ENCODE data around the gene GPR171. TPM values are rescaled to one million over a fixed set of nuclear protein-coding genes. Genes with fewer than 3 reads are reported as not detected.

GPR171 gene
- total RNA-seq, 1 experiment from 2014 or later = not detected

DNA sequence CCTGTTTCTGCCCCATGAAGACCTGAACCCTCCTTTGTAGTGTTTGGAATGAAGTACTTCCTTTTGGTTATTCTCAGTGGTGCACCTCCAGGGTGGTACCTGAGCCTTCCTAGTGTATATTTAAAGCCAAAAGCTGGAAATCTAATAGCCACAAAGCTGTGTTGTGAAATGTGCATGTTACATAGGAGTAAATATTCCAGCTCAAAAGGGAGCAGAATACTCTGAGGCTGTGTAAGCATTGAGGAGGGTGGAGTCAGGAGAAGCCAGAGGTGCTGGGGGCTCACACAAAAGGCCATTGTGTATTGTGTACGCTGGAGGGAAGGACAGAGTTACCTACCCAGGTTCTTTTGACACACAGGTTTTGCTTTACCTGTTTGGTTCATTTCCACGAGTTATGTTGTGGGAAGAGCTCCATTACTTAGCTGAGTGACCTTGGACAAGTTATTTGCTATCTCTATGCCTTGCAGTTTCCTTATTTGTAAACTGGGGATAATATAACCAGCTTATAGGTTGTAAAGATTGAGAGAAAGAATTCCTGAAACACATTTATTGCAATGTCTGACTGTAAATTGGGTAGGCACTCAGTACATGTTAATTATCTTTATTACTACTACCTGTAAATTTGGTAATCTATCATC is 24.7 kb downstream of the GPR171 start:
- CTCF ChIA-PET = interaction anchor here (0.6 kb wide), 1 partner anchor 166 kb away, joined by 3 read pairs; no protein-coding TSS in a partner anchor
- Histone ChIP-seq H3K9me3 (ENCODE audit: low read length) (no peaks in the 10 kb centered on the region), H3K36me3 (ENCODE audit: low read depth, low read length) (no peaks in the 10 kb centered on the region), H3K9ac (ENCODE audit: low read length) (no peak overlapping the region), H3K4me1 (ENCODE audit: insufficient read depth, low read length) (no peaks in the 10 kb centered on the region), H2AFZ (ENCODE audit: low read length) (no peak overlapping the region), H3F3A (ENCODE audit: low read length, unreplicated experiment) (no peaks in the 10 kb centered on the region), H3K4me2 (ENCODE audit: low read length) (no peak overlapping the region), H3K4me3 (ENCODE audit: low read length) (no peak overlapping the region), H3K27ac (ENCODE audit: low read length) (no peak overlapping the region), H4K20me1 (ENCODE audit: low read length) (no peaks in the 10 kb centered on the region), H3K27me3 (ENCODE audit: low read length) (no peaks in the 10 kb centered on the region), H3K79me2 (ENCODE audit: low read length) (no peaks in the 10 kb centered on the region), H3K9me2 (replicated peaks; ENCODE audit: low read length) (no peaks in the 10 kb centered on the region)
- DNase-seq (peak; percentile 6), ATAC-seq (no peak)
- no TSS peak for BruUV-seq (replicated peaks)
- TF ChIP-seq, protein P1, sequence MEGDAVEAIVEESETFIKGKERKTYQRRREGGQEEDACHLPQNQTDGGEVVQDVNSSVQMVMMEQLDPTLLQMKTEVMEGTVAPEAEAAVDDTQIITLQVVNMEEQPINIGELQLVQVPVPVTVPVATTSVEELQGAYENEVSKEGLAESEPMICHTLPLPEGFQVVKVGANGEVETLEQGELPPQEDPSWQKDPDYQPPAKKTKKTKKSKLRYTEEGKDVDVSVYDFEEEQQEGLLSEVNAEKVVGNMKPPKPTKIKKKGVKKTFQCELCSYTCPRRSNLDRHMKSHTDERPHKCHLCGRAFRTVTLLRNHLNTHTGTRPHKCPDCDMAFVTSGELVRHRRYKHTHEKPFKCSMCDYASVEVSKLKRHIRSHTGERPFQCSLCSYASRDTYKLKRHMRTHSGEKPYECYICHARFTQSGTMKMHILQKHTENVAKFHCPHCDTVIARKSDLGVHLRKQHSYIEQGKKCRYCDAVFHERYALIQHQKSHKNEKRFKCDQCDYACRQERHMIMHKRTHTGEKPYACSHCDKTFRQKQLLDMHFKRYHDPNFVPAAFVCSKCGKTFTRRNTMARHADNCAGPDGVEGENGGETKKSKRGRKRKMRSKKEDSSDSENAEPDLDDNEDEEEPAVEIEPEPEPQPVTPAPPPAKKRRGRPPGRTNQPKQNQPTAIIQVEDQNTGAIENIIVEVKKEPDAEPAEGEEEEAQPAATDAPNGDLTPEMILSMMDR (conservative IDR thresholded peaks at IDR 0.05; ENCODE audit: low read depth, low read length) = no peak
- TF ChIP-seq EZH2phosphoT487 (IDR thresholded peaks at IDR 0.05; ENCODE audit: borderline replicate concordance, low read length) (no peak), EZH2 (IDR thresholded peaks at IDR 0.05; ENCODE audit: low read length, unreplicated experiment) (no peak)
- intact Hi-C loops (cut with micrococcal nuclease) = no loop called here
- POLR2A ChIA-PET (ENCODE audit: unreplicated experiment) = interaction anchor here (0.7 kb wide), 1 partner anchor 41 kb away, joined by 4 read pairs; no protein-coding TSS in a partner anchor

DNA sequence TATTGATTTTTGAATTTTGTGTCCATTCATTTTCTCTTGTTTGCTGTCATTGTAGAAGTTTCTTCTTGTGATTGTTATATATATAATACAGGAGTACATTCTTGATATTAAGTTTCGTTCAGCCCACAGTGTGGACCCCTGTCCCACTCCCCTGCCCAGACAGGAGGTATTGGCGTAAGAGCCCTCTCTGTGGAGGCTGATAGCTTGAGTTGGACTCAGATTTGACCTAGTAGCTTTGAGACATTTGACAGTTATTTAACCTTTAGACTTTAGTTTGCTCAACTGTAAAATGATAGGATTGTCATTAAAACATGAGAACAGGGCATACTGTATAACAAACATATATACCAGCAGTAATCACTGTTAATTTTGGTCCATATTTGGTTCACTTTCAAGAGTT is 27.1 kb downstream of the GPR171 start:
- Histone ChIP-seq H3K9ac (ENCODE audit: low read length) (no peak overlapping the region), H3K4me2 (ENCODE audit: low read length) (no peak overlapping the region), H3K4me3 (ENCODE audit: low read length) (no peak overlapping the region), H3K4me1 (ENCODE audit: insufficient read depth, low read length) (no peaks in the 10 kb centered on the region), H3K27ac (ENCODE audit: low read length) (no peak overlapping the region), H3K9me2 (replicated peaks; ENCODE audit: low read length) (no peaks in the 10 kb centered on the region), H3K9me3 (ENCODE audit: low read length) (no peaks in the 10 kb centered on the region), H3K27me3 (ENCODE audit: low read length) (no peaks in the 10 kb centered on the region), H3K36me3 (ENCODE audit: low read depth, low read length) (no peaks in the 10 kb centered on the region), H2AFZ (ENCODE audit: low read length) (no peak overlapping the region), H4K20me1 (ENCODE audit: low read length) (no peaks in the 10 kb centered on the region), H3F3A (ENCODE audit: low read length, unreplicated experiment) (no peaks in the 10 kb centered on the region), H3K79me2 (ENCODE audit: low read length) (no peaks in the 10 kb centered on the region)
- no TSS peak for BruUV-seq (replicated peaks)
- POLR2A ChIA-PET (ENCODE audit: unreplicated experiment) = no interaction called here
- ATAC-seq (no peak), DNase-seq (no peak)
- CTCF ChIA-PET = no interaction called here
- TF ChIP-seq EZH2phosphoT487 (IDR thresholded peaks at IDR 0.05; ENCODE audit: borderline replicate concordance, low read length) (no peak), EZH2 (IDR thresholded peaks at IDR 0.05; ENCODE audit: low read length, unreplicated experiment) (no peak)
- TF ChIP-seq, protein P1 (conservative IDR thresholded peaks at IDR 0.05; ENCODE audit: low read depth, low read length) = no peak
- intact Hi-C loops (cut with micrococcal nuclease) = no loop called here

DNA sequence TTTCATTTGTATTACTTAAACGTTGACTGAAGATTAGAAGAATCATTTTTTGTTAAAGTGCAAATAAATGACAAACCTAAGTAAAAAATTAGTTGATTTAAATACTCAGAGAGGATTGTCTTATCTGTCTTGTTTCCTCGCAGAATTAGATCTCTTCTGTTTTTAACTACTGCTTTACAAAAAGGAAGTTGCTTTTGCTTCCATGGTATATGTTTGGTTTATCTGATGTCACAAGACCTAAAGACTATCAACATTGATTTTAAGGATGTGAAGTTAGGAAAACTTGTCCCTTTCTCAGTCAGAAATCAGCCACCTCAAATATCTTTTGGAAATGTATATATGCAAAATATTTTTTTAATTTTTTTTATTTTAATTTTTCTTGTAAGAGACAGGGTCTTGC is 28.7 kb downstream of the GPR171 start:
- H3K4me3 ChIP-seq (ENCODE audit: low read length) = no peak overlapping the region
- TF ChIP-seq EZH2phosphoT487 (IDR thresholded peaks at IDR 0.05; ENCODE audit: borderline replicate concordance, low read length) = no peak
- TF ChIP-seq EZH2 (IDR thresholded peaks at IDR 0.05; ENCODE audit: low read length, unreplicated experiment) = no peak
- TF ChIP-seq, protein P1 (conservative IDR thresholded peaks at IDR 0.05; ENCODE audit: low read depth, low read length) = no peak
- BruUV-seq (replicated peaks) = no TSS peak
- no peaks in the 10 kb centered on the region for H3K79me2 ChIP-seq (ENCODE audit: low read length)
- no peak overlapping the region for H3K9ac ChIP-seq (ENCODE audit: low read length)
- H3K4me1 ChIP-seq (ENCODE audit: insufficient read depth, low read length) = no peaks in the 10 kb centered on the region
- H3F3A ChIP-seq (ENCODE audit: low read length, unreplicated experiment) = no peaks in the 10 kb centered on the region
- ChIA-PET CTCF (no interaction called here), POLR2A (ENCODE audit: unreplicated experiment) (no interaction called here)
- DNase-seq = no peak
- intact Hi-C loops (cut with micrococcal nuclease) = no loop called here
- H2AFZ ChIP-seq (ENCODE audit: low read length) = no peak overlapping the region
- no peaks in the 10 kb centered on the region for H3K9me3 ChIP-seq (ENCODE audit: low read length)
- H3K4me2 ChIP-seq (ENCODE audit: low read length) = no peak overlapping the region
- H3K9me2 ChIP-seq (replicated peaks; ENCODE audit: low read length) = no peaks in the 10 kb centered on the region
- H3K27ac ChIP-seq (ENCODE audit: low read length) = no peak overlapping the region
- no peaks in the 10 kb centered on the region for H3K36me3 ChIP-seq (ENCODE audit: low read depth, low read length)
- no peaks in the 10 kb centered on the region for H3K27me3 ChIP-seq (ENCODE audit: low read length)
- no peaks in the 10 kb centered on the region for H4K20me1 ChIP-seq (ENCODE audit: low read length)
- ATAC-seq = no peak
